Tibial artery (tissue), 4 donors: ENCODE data around the gene ATMIN.

Source experiments
- DNase-seq, 2 donors: peaks; one replicate each; pipeline ENCODE4 v3.0.0-alpha.2; 2019
- H3K27ac ChIP-seq, 2 donors: fragments of 200-600 bp; sonication (generic) in 1 of 2; 1 replicate in 1 of 2; 2 replicates in 1 of 2; pipeline ENCODE4 v1.5.1; 2018 to 2019; ENCODE audit warnings: mild to moderate bottlenecking in 1 of 2
- H3K27me3 ChIP-seq, 2 donors: fragments of 200-600 bp; sonication (generic) in 1 of 2; one replicate each; pipeline versions ENCODE4 v1.5.1 to v1.6.0; 2016 to 2019
- H3K36me3 ChIP-seq, 3 donors: fragments of 200-600 bp; sonication (generic) in 2 of 3; one replicate each; pipeline ENCODE4 v1.5.1; 2016 to 2019; ENCODE audit warnings: mild to moderate bottlenecking in 2 of 3
- H3K4me1 ChIP-seq, 4 donors: fragments of 200-600 bp; sonication (generic) in 2 of 4; 1 replicate in 3 of 4; 2 replicates in 1 of 4; pipeline ENCODE4 v1.5.1; 2016 to 2019
- H3K4me3 ChIP-seq, 2 donors: fragments of 200-600 bp; sonication (generic) in 1 of 2; 1 replicate in 1 of 2; 2 replicates in 1 of 2; pipeline ENCODE4 v1.5.1; 2018 to 2019; ENCODE audit warnings: mild to moderate bottlenecking in 2 of 2
- H3K9me3 ChIP-seq, 3 donors: fragments of 200-600 bp; sonication (generic) in 1 of 3; one replicate each; pipeline ENCODE4 v1.5.1; 2016 to 2019
- intact Hi-C: fragments of 100-400 bp; cut with DNase I; formaldehyde crosslinking; loops from one replicate; pipeline ENCODE4 v1.15.0; 2023; ENCODE audit warnings: low total_unique reads
- TF ChIP-seq, protein P1 (sequence below), 2 experiments: fragments of 200-600 bp in 1 of 2; fragments of 450-650 bp in 1 of 2; IDR thresholded peaks; one replicate each; pipeline ENCODE4 v1.5.1; 2017 to 2019; ENCODE audit warnings: antibody characterized with exemption in 2 of 2, mild to moderate bottlenecking in 1 of 2, moderate library complexity in 1 of 2

ATMIN gene

DNA sequence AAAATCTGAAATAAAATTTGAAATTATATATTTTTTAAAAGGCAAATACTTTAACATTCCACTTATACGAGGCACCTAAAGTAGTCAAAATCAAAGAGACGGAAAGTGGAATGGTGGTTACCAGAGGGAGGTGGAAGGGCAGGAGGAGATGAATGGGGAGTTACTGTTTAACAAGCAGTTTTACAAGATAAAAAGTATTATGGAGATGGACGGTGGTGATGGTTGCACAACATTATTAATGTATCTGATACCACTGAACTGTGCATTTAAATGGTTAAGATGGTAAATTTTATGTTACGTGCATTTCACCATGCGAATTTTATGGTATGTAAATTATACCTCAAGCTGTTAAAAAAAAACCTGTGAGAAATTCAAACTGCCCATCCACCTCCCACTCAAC, 34.3 kb upstream of the ATMIN start:
- Histone ChIP-seq H3K27ac (no peak overlapping the region), H3K27me3 (no peaks in the 10 kb centered on the region), H3K4me3 (no peak overlapping the region), H3K9me3 (no peaks in the 10 kb centered on the region), H3K4me1 (peaks cover 0 to 21% (median 16%) of the 10 kb centered on the region in 4 donors), H3K36me3 (no peaks in the 10 kb centered on the region)
- TF ChIP-seq, protein P1, sequence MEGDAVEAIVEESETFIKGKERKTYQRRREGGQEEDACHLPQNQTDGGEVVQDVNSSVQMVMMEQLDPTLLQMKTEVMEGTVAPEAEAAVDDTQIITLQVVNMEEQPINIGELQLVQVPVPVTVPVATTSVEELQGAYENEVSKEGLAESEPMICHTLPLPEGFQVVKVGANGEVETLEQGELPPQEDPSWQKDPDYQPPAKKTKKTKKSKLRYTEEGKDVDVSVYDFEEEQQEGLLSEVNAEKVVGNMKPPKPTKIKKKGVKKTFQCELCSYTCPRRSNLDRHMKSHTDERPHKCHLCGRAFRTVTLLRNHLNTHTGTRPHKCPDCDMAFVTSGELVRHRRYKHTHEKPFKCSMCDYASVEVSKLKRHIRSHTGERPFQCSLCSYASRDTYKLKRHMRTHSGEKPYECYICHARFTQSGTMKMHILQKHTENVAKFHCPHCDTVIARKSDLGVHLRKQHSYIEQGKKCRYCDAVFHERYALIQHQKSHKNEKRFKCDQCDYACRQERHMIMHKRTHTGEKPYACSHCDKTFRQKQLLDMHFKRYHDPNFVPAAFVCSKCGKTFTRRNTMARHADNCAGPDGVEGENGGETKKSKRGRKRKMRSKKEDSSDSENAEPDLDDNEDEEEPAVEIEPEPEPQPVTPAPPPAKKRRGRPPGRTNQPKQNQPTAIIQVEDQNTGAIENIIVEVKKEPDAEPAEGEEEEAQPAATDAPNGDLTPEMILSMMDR (IDR thresholded peaks at IDR 0.05), result no peak
- no peak for DNase-seq
- intact Hi-C loops, result no loop called here

DNA sequence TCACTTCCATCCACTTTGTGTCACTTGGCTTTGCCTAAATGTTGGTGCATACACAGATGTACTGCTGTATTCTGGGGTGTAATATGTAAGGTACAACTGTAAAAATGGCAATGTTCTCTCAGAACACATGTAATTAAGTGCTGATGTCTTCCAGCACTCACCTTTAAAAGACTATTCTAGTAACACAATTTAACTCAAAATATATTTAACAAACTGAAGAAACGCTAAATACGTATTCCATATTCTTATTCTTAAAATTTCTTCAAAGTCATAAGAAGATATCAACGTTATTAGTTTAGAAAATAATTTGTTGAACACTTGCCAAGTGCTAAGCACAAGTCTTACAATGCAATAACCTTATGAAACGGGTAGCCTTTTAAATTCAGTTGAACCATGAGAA, 32.6 kb upstream of the ATMIN start:
- Histone ChIP-seq H3K4me1 (peaks cover 0 to 21% (median 17%) of the 10 kb centered on the region in 4 donors), H3K9me3 (no peaks in the 10 kb centered on the region), H3K36me3 (no peaks in the 10 kb centered on the region), H3K27ac (no peak overlapping the region), H3K4me3 (no peak overlapping the region), H3K27me3 (no peaks in the 10 kb centered on the region)
- intact Hi-C loops, result no loop called here
- no peak for DNase-seq
- TF ChIP-seq, protein P1 (IDR thresholded peaks at IDR 0.05), result no peak

DNA sequence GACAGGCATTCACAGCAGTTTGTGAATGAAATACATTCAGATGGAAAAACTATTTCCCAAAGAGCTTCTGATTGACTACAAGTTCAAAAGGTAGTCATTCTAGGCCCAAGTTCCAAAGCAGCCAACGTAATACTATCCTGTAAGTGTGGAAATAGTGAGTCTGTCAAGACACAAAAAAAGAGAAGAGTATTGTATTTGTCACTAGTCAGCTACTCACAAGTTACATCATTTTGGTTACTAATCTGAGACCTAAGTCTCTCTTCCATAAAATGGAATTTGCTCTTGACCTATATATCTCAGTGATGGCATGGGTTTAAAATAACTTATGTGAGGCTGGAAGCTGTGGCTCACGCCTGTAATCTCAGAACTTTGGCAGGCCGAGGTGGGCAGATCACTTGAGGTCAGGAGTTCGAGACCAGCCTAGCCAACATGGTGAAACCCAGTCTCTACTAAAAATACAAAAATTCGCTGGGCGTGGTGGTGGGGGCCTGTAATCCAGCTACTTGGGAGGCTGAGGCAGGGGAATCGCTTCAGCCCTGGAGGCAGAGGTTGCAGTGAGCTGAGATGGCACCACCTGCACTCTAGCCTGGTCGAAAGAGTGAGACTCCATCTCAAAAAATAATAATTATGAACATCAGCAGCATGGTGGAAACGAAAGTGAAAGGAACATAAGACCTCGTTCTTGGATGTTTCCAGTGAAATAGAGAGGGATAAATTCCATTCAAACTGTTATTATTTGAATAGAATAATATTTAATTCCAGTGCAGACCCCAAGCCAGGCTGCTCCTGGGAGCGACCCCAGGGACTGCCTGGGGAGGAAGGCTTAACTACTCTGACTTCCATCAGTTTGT, 31.8 kb upstream of the ATMIN start:
- H3K4me3 ChIP-seq, result peak overlapping the region in 1 of 2 donors; percentile 8
- TF ChIP-seq, protein P1 (IDR thresholded peaks at IDR 0.05), result no peak
- DNase-seq, result no peak
- H3K9me3 ChIP-seq, result no peaks in the 10 kb centered on the region
- peak overlapping the region in 1 of 2 donors; percentile 35 for H3K27ac ChIP-seq
- H3K36me3 ChIP-seq, result no peaks in the 10 kb centered on the region
- no peaks in the 10 kb centered on the region for H3K27me3 ChIP-seq
- intact Hi-C loops, result no loop called here
- peaks cover 0 to 21% (median 17%) of the 10 kb centered on the region in 4 donors for H3K4me1 ChIP-seq

DNA sequence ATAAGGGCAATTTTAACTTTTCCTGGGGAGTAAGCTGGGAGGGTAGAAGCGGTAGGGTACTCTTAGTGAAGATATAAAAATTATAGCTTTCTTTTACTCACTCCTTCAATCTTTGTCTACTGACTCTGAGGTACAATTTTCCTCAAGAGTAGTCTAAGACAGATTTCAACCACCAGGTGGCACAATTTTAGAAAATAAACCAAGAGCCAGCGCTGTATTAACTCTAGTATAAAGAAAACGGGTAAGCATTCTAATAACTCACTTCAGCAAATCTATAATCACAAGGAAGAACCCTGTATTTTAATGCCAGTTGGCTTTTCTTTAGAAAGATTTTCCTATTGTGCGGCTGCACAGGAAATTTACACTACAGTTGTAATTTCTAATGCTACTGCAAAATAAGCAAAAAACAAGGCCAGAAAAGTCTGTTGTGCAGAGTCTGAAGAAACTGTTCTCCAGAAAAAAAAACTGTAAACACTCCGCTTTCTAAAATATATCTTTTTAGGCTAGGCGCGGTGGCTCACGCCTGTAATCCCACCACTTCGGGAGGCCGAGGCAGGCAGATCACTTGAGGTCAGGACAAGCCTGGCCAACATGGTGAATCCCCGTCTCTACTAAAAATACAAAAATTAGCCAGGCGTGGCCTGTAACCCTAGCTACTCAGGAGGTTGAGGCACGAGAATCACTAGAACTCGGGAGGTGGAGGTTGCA, 30.8 kb upstream of the ATMIN start:
- H3K9me3 ChIP-seq, result no peaks in the 10 kb centered on the region
- H3K4me3 ChIP-seq, result peak overlapping the region; percentile 8 to 95
- intact Hi-C loops, result loop anchor here (5.0 kb wide), 1 partner anchor 178 kb away; no protein-coding TSS in a partner anchor
- TF ChIP-seq, protein P1 (IDR thresholded peaks at IDR 0.05), result peak; percentile 56 to 65
- H3K27ac ChIP-seq, result peak overlapping the region in 1 of 2 donors; percentile 35
- H3K36me3 ChIP-seq, result no peaks in the 10 kb centered on the region
- DNase-seq, result no peak
- no peaks in the 10 kb centered on the region for H3K27me3 ChIP-seq
- peaks cover 0 to 21% (median 17%) of the 10 kb centered on the region in 4 donors for H3K4me1 ChIP-seq

DNA sequence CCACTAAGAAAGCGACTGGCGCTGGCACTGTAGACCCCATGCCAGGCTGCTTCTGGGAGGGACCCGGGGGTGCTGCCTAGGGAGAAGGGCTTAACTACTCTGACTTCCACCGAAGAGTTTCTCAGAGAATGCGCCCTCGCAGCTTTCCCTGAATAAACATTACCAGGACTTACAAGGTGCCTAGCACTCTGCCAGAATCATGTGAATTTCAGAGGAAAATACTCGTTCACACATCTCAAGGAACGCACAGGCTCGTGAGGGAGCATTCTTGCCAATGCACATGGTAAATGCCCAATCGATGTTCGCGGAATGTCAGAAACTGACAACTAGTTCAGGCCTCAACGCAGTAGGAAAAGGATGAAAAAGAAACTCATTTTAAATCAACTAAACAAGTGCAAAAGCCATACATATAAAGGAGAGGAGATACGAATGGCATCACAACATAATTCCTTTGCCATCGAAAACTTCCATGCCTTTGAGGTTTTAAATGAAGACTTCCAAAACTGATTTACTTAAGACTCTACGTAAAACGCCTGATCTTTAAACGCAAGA, 30.0 kb upstream of the ATMIN start:
- Histone ChIP-seq H3K27ac (peak overlapping the region; percentile 94 to 98), H3K27me3 (no peaks in the 10 kb centered on the region), H3K4me1 (peaks cover 0 to 21% (median 17%) of the 10 kb centered on the region in 4 donors), H3K36me3 (no peaks in the 10 kb centered on the region), H3K4me3 (peak overlapping the region; percentile 67 to 95), H3K9me3 (no peaks in the 10 kb centered on the region)
- DNase-seq, result no peak
- TF ChIP-seq, protein P1 (IDR thresholded peaks at IDR 0.05), result no peak
- intact Hi-C loops, result loop anchor here (2.0 to 5.0 kb wide), 2 partner anchors 71 to 177 kb away; partner anchors contain the start of gene C16orf46
